ENCODE measurements around the gene CEACAM18.
"Not testable (repeated sequence)": the region's sequence is repeated elsewhere in the genome, so short reads cannot be mapped to it uniquely, and the experiment has no call there.

The CEACAM18 gene

DNA sequence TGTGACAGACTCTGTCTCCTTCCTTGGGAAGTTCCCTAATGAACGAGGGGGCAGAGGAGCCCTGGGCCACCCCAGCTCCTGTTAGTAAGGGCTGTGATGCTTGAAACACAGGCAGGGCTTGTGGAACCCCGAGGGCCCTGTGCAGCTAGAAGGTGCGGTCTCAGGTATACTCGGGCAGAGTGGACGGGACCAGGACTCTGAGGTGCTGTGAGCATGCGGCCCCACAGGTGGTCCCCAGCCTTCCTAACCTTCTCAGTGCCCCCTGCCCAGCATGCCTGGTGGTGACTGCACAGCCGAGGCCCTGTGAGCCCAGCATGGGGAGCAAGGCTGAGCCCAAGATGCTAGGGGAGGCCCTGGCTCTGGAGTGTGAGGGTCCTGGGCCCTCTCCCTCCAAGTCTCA lies 16.1 kb upstream of the CEACAM18 start:
- DNase-seq, result no peak

GRCh38 chr19:51462681-51463080 lies 15.7 kb upstream of the CEACAM18 start:
- DNase-seq, result no peak

- DNase-seq, result not testable (repeated sequence)
Measured at GRCh38 chr19:51463976-51464581, 14.3 kb upstream of the CEACAM18 start.

GRCh38 chr19:51466723-51467122 lies 11.6 kb upstream of the CEACAM18 start:
- DNase-seq, result no peak

- no peak for DNase-seq
Measured at GRCh38 chr19:51467864-51468544, 10.3 kb upstream of the CEACAM18 start.

GRCh38 chr19:51468545-51468920 lies 9.8 kb upstream of the CEACAM18 start:
- no peak for DNase-seq

DNA sequence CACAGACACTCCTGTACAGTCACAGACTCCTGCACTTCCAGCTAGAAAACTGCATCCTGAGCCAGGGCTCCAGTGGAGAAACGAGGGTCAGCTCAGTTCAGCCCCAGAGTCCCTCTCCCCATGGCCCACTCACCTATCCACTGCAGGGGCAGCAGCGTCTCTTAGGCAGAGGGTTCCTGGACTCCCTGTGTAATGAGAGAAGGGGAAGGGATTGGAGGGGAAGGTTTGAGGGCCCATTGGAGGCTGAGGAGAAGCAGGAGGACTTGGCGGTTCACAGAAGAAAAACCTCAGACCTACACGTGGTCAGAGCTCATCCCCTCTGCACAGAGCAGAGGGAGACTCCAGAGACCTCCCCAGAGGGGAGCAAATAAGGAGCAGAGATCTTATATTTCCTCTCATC lies 9.2 kb upstream of the CEACAM18 start:
- DNase-seq, result no peak

GRCh38 chr19:51469629-51470028 lies 8.7 kb upstream of the CEACAM18 start:
- DNase-seq, result no peak

DNA sequence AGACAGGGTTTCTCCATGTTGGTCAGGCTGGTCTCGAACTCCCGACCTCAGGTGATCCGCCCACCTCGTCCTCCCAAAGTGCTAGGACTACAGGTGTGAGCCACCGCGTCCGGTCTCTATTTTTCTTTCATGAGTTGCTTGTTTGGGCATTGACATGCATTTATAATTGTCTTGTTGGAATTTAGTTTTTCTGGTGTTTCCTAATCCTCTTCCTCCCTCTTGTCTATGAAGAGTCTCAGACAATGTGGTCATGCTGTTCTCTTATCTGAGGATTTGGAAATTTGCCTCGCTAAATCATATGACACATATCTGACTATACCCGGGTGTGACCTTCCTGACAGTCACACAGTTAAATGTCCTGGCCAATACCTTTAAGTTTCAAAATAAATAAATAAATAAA lies 7.4 kb upstream of the CEACAM18 start:
- DNase-seq, result no peak

DNA sequence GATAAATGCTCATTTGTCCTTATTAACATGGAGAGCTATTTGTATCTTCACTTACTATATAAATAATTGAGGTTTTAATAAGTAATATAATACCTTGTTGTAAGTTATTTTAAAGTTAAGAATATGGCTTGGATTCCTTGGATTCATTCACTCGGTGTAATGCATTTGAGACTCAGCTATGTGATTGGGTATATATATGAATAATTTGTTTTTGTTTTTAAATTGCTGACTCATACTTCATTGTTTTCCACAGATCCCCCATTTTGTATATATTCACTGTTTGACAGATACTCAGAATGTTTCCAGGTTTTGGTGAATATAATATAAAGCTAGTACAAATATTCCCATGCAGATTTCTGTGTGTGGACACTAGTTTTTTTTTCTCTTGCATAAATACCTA lies 6.8 kb upstream of the CEACAM18 start:
- DNase-seq, result no peak

DNA sequence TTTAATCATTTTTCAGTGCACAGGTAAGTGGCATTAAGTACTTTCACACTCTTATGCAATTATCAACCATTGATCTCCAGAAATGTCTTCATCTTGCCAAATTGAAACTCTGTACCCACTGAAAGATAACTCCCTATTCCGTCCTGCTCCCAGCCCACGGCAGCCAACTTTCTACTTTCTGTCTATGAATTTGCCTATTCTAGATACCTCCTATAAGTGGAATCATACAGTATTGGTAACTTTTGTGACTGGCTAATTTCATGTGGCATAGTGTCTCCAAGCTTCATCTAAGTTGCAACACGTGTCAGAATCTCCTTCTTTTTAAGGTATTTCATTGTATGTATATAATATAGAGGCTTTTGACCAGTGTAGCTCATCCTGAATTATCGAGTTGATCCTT lies 5.7 kb upstream of the CEACAM18 start:
- DNase-seq, result no peak

DNA sequence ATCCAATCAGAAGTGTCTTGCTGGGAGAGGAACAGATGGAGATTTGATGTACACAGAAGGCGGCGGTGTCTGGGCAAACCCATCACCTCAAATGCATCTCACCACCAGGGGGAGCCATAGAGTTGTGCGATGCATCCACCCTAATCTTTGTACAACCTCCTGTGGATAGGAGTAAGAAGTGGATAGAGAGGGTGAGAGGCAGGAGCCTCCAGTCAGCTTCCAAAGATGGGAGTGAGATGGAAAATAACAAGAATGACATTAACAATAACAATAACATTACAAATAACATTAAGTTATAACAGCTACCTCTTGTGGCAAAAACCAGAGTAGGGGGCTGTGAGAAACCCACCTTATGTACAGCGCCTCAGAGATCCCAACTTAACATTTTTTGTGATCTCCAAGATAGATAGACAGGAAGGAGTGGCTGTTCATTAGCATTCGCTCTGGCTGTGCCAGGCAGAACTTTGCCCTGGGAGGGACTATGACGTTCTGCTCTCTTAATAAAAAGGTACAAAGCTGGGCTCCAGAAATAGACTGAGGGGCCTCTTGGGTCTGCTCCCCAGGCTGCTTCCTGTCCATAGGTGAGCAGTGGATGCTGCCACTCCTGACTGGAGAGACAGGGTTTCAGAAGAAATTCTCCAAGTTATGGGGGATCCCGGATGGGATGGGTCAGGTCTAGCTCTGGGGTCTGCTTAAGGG lies 5.2 kb upstream of the CEACAM18 start:
- DNase-seq, result peak; percentile 15

DNA sequence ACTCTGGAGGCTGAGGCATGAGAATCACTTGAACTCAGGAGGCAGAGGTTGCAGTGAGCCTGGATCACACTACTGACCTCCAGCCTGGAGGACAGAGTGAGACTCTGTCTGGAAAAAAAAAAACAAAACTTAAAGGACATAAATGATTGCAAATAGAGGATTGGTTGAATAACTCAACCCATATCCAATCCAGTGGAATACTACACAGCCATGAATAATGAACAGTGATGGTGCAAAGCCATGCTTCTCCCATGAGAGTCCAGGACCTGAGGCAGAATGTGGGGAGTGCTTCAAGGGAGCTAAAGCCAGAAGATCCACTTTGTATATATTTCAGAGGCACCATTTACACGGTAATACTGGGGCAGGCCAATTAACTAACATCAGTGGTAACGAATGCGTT lies 2.2 kb upstream of the CEACAM18 start:
- no peak for DNase-seq

DNA sequence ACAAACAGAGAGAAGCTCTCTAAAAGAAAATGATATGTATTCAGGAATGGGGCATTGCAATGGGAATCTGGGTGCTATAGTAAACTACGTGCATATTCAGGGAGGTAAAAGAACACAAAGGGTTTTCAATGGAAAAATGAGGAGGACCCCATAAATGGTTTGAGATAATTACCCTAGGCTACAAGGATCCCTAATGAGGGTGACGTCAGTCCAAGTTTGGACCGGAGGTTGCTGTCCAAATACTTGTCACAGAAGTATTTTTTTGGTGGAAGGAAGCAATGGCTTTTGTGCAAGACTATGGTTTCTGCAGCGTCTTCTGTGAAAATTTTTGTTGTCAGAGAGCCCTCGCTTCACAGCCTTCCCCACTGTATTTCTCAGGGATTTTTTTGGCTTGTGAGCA lies 995 bp upstream of the CEACAM18 start:
- no peak for DNase-seq

DNA sequence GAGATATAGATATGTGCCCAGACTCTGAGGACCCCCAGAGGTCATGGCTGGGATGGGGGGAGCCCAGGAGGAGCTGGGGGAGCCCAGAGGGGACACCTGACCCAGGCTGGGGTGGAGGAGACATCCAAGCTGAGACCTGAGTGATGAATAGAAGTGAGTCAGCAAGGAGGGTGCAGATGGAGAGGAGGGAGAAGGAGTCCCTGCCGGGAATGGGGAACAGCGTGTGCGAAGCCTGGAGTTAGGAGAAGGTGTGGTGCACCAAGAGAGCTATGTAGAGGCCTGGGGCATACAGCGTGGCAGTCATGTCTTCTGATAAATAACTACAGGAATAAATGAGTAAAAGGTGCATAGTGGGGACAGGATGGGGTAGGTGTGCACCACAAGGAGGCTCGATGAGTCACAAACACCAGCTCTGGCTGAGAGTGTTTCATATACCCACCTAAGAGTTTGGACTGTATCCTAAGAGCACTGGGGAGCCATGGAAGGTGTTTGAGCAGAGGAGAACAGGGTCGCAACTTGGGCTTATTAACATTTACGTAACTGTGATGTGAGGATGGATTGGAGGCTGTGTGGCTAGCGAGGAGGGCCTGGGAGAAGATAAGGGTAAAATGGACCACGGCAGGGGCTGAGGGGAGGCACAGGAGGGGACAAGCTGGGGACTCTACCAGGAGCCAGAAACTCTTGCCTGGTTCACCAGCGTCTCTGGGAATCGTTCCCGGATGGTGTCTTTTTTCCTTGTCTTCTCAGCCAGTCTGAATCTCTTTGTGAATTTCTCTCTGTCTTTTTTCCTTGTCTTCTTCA lies 1.4 kb downstream of the CEACAM18 start:
- DNase-seq, result no peak

- DNase-seq, result no peak
Measured at GRCh38 chr19:51480590-51480989, 2.3 kb downstream of the CEACAM18 start.

DNA sequence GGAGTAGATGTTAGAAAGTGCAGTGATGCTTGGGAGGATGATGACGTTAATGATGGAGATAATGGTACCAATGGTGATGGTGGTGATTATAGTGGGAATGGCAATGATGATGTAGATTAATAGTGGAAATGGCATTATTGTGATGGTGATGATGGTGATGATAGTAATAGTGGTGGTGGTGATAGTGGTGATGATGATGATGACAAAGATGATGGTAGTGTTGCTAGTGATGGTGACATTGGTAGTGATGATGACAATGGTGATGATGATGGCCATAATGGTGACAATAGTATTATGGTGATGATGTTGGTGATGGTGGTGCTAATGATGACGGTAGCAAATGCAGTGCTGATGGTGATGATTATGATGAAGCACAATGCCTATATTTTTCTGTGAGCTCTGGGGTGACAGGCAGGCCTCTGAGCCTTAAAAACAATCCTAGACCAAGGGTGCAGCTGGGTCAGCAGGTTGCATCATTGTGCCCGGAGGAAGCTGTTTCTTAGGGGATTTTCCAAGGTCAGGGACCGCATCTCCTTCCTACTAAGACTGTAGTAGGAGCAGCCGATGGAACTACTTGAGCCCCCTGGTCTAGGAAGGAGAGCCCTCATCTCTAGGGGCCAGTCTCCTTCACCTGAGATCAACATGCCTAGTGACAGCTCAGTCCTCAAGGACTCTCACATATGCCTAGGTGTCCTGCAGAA lies 7.8 kb downstream of the CEACAM18 start:
- DNase-seq, result no peak

DNA sequence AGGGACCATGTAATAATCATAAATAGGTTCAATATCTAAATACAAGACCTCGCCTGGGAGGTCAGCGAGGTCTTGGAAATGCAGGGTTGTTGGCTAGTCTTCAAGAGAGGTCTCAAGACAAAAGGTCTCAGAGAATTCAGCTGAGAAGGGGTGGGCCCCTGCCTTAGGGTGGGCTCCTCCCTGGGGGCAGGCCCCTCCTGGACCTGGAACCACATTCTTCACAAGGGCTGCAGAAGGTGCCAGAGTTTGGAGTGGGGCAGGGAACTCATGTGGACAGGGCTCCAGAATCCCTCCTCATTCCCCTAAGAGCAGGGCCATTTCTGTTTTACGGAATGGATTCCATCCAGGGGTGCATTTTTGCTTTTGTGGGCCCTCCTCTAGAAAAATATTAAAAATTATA lies 10.2 kb downstream of the CEACAM18 start:
- DNase-seq, result no peak

GRCh38 chr19:51489113-51489512 lies 10.8 kb downstream of the CEACAM18 start:
- no peak for DNase-seq

- DNase-seq, result no peak
Measured at GRCh38 chr19:51490676-51491075, 12.3 kb downstream of the CEACAM18 start.

DNA sequence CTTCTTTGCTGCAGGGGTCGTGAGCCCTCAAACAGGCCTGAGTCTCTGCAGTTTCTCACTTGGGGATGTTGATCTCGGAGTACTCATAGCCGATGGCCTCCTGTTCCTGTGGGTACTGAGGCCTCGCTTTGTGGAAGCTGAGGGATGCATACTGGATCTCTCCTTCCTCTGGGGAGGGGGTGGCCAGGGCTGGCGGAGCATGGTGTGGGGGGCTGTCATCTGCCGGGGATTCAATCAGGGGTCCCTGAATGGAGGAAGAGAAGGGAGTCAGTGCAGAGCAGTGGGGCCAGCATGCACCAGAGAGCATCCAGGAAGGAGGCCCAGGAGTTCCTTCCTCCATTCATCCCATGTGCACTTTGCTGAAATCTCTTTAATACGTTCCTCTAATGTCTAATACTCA lies 13.2 kb downstream of the CEACAM18 start:
- DNase-seq, result no peak

- DNase-seq, result no peak
Measured at GRCh38 chr19:51493776-51494175, 15.4 kb downstream of the CEACAM18 start.

DNA sequence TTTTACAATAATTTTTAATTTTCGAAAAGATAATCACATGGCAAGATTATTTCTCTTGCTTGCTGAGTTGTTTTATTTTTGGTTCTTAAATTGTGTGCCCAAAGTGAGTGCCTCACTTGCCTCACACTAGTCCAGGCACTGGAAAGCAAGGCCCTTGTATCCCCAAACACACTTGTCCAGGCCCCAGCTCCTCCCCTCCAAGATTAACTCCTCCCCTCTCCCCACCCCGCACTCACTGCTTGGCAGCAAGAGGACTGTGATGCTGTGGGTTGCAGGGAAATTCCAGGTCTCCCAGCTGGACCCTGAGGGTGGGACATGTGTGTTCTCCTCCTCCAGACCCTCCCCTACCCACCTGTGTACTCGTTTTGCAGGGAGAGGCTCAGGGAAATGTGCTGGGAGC lies 19.3 kb downstream of the CEACAM18 start:
- no peak for DNase-seq

Data from NCI-H2227 treated with DMSO at 0.1 percent for 48 hours (cell line).